Type B pancreatic cell (in vitro differentiated cells): Measurements from ENCODE around the gene OR52A5. TPM values are rescaled to one million over a fixed set of nuclear protein-coding genes. Genes with fewer than 3 reads are reported as not detected.

ENCODE experiments used
- DNase-seq: peaks from one replicate; pipeline ENCODE4 v3.0.0; 2021; ENCODE audit warnings: mixed read lengths; ENCODE audit not compliant: unreplicated experiment; ENCODE audit errors: extremely low spot score
- H3K27ac Mint-ChIP-seq: 2 replicates; pipeline ENCODE4 v1.8.0; 2021; ENCODE audit warnings: mild to moderate bottlenecking, mixed read lengths
- H3K27me3 Mint-ChIP-seq: 2 replicates; pipeline ENCODE4 v1.8.0; 2021; ENCODE audit warnings: mixed read lengths
- H3K36me3 Mint-ChIP-seq: 2 replicates; pipeline ENCODE4 v1.8.0; 2021; ENCODE audit warnings: mixed read lengths
- H3K4me1 Mint-ChIP-seq: one replicate; pipeline ENCODE4 v1.8.0; 2021; ENCODE audit warnings: mixed read lengths; ENCODE audit not compliant: unreplicated experiment
- H3K4me3 Mint-ChIP-seq: 2 replicates; pipeline ENCODE4 v1.8.0; 2021; ENCODE audit warnings: mild to moderate bottlenecking, mixed read lengths
- H3K9me3 Mint-ChIP-seq: 2 replicates; pipeline ENCODE4 v1.8.0; 2021; ENCODE audit warnings: mixed read lengths
- CTCF ChIP-seq: fragments of 200-600 bp; sonication (generic); conservative IDR thresholded peaks from 2 replicates; pipeline ENCODE4 v1.5.0; 2021; ENCODE audit warnings: antibody characterized with exemption, mild to moderate bottlenecking
- total RNA-seq: library from RNA; stranded (reverse); gene quantifications from 2 replicates; pipeline ENCODE4 v1.2.1, GENCODE V29; 2021; ENCODE audit warnings: low replicate concordance

The OR52A5 gene
- total RNA-seq, 1 donor from 2014 or later, result not detected

GRCh38 chr11:5081405-5081804 is 56.8 kb downstream of the OR52A5 start:
- H3K27me3 Mint-ChIP-seq, result no peaks in the 10 kb centered on the region
- no peak overlapping the region for H3K4me3 Mint-ChIP-seq

More at GRCh38 chr11:5081405-5081804, 56.8 kb downstream of the OR52A5 start:
- H3K4me1 Mint-ChIP-seq, result no peaks in the 10 kb centered on the region
- H3K9me3 Mint-ChIP-seq, result no peaks in the 10 kb centered on the region
- no peak for DNase-seq
- no peaks in the 10 kb centered on the region for H3K36me3 Mint-ChIP-seq
- no peak overlapping the region for H3K27ac Mint-ChIP-seq
- TF ChIP-seq CTCF, result no peak

Other genes starting within 250 kb of the OR52A5 start
- not detected in 2 replicates for gene OR51A7, start 234.6 kb downstream of the OR52A5 start, total RNA-seq
- gene OR51G2, start 219.0 kb downstream of the OR52A5 start, total RNA-seq, result not detected in 2 replicates
- gene OR51G1, start 214.0 kb downstream of the OR52A5 start, total RNA-seq, result not detected in 2 replicates
- not detected in 2 replicates for gene OR51A4, start 190.8 kb downstream of the OR52A5 start, total RNA-seq
- not detected in 2 replicates for gene OR51A2, start 182.6 kb downstream of the OR52A5 start, total RNA-seq
- gene OR51L1, start 143.5 kb downstream of the OR52A5 start, total RNA-seq, result not detected in 2 replicates
- not detected in 2 replicates for gene OR52J3, start 91.8 kb downstream of the OR52A5 start, total RNA-seq
- gene OR52E2, start 78.7 kb downstream of the OR52A5 start, total RNA-seq, result not detected in 2 replicates
- not detected in 2 replicates for gene OR52E1, start 68.8 kb downstream of the OR52A5 start, total RNA-seq
- gene OR52A1, start 16.4 kb upstream of the OR52A5 start, total RNA-seq, result not detected in 2 replicates
- not detected in 2 replicates for gene OR51V1, start 62.3 kb upstream of the OR52A5 start, total RNA-seq
- gene HBB, start 88.7 kb upstream of the OR52A5 start, total RNA-seq, result not detected in 2 replicates
- 0.79 TPM in 1 of 2 replicates, not detected in the other for gene HBD, start 96.1 kb upstream of the OR52A5 start, total RNA-seq
- gene HBG1, start 111.5 kb upstream of the OR52A5 start, total RNA-seq, result not detected in 2 replicates
- not detected in 2 replicates for gene HBG2, start 116.4 kb upstream of the OR52A5 start, total RNA-seq
- gene HBE1, start 131.6 kb upstream of the OR52A5 start, total RNA-seq, result 1.3 TPM in 1 of 2 replicates, not detected in the other
- gene OR51B4, start 163.6 kb upstream of the OR52A5 start, total RNA-seq, result not detected in 2 replicates
- not detected in 2 replicates for gene OR51B2, start 185.9 kb upstream of the OR52A5 start, total RNA-seq
- not detected in 2 replicates for gene OR51B5, start 205.2 kb upstream of the OR52A5 start, total RNA-seq
- not detected in 2 replicates for gene OR51B6, start 213.2 kb upstream of the OR52A5 start, total RNA-seq
- not detected in 2 replicates for gene OR51M1, start 245.5 kb upstream of the OR52A5 start, total RNA-seq